Hematopoietic multipotent progenitor cell treated with erythropoietin and hydrocortisone succinate and interleukin-3 and kit ligand, for 17 days (in vitro differentiated cells): Measurements from ENCODE around the gene RAB23.

ENCODE experiments used
- DNase-seq: peaks from one replicate; pipeline ENCODE4 v3.0.0-alpha.2; 2015; ENCODE audit warnings: low spot score

RAB23 gene

DNA sequence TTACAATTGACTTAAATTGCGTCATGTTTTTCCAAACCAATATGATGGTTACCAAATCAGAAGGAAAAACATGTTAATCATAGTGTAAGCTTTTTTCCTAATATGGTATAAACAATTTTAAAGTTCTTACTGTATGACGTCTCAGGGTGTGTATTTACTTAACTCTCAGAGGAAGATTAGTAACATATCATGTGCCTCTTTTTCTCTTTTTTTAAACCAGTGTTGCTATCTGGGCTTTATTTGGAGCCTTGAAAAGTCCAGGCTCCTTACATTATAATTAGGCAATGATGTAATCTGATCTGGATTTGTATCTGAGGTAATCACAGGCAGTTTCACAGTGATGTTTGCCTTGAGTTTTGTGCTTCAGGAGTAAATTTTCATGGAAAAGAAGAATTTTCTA lies 20.4 kb upstream of the RAB23 start:
- no peak for DNase-seq

- no peak for DNase-seq
These were observed 4.1 kb upstream of the RAB23 start for GRCh38 chr6:57226221-57226620.

DNA sequence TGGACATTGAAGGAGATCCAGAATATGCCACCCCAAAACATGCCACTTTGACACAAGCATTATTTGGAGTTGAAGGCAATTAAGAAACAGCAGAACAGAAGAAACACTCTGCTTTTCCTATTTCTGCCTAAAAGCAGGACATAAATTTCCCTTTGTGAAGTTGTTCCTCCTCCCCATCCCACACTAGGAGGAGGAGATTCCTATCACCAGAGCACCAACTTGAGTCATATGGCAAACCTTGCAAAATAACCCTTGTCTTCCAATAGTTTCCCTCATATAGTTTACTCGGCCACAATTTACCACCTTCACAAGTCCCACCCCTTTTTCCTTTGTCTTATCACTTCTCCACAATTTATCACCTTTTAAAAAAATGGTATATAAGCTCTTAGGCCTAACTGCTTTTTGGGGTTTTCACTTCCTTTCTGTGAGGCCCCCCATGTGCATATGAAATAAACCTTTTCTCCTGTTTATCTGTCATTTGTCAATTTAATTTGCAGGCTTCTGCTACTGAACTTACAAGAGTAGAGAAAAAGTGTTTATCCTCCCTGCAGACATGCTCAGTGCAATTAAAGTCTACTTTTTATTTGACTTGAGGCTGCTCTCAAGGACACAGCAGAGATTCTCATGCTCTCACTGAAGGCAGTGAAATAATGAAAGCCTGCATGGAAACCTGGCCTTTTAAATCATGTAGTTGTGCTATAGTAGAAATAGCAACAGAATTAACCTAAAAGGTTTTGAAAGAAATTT lies 2.8 kb upstream of the RAB23 start:
- DNase-seq = no peak

DNA sequence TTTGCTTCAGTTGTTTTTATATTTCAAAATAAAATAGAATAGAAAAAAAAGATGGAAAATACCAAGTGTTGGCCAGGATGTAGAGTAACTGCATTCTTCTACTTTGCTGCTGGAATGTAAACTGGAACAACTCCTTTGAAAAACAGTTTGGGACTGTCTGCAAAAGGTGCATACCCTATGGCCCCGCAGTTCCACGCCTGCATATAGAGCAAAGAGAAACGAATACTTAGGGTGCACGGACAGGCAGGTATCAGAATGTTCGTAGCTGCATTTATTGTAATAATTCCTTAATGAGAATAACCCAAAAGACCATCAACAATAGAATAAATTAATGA lies 603 bp upstream of the RAB23 start:
- DNase-seq = no peak

- peak; percentile 21 for DNase-seq
These were observed 744 bp downstream of the RAB23 start for GRCh38 chr6:57221191-57221935.

DNA sequence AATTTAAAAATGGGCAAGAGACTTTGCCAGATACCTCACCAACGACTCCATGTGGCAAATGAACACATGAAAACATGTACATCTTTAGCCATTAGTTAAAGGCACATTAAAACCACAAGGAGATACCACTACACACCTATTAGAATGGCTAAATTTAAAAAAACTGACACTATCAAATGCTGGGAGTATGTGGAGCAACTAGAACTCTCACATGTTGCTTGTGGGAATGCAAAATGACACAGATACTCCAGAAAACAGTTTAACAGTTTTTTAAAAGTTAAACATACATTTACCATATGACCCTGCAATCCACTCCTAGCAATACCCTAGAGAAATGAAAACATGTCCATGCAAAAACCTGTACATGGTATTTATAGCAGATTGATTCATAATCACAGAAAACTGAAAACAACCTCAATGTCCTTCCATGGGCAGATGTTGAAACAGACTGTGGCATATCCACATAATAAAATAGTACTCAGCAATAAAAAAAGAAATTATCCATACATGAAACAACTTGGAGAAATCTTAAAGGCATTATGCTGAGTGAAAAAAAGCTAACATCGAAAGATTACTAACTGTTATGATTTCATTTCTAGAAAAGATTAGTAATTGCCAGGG lies 1.9 kb downstream of the RAB23 start:
- DNase-seq = no peak

DNA sequence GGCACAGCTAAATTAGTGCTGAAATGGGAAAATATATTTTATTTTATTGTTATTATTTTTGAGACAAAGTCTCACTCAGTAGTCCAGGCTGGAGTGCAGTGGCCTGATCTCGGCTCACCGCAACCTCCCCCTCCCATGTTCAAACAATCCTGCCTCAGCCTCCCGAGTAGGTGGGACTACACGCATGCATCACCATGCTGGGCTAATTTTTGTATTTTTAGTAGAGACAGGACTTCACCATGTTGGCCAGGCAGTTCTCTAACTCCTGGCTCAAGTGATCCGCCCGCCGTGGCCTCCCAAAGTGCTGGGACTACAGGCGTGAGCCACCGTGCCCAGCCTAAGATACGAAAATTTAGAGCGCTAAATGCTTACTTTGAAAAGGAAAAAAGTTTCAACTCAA lies 4.8 kb downstream of the RAB23 start:
- DNase-seq = no peak

DNA sequence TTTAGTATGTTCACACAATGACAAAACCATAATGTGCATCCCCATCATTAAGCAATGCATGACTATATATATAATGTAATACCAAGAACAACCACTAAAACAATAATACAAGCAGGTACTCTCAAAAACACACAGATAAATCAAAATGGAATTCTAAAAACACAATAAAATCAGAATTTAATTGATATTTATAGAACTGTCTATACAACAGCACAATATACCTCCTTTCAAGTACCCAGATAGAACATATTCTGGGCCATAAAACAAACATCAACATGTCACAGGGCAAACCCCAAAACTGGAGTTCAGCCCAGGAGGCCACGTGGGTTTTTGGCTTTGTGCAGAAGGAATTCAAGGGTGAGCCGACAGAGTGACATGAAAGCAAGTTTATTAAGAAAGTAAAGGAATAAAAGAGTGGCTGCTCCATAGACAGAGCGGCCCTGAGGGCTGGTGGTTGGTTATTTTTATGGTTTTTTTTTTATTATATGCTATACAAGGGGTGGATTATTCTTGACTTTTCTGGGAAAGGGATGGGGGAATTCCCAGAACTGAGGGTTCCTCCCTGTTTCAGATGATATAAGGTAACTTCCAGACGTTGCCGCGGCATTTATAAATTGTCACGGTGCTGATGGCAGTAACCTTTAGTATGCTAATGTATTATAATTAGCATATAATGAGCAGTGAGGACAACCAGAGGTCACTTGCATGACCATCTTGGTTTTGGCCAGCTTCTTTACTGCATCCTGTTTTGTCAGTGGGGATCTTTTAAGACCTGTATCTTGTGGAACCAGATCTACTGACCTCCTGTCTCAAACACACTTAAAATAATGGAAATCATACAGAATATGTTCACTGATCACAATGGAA lies 5.6 kb downstream of the RAB23 start:
- no peak for DNase-seq

- no peak for DNase-seq
These were observed 6.8 kb downstream of the RAB23 start for GRCh38 chr6:57215260-57215659.

- no peak for DNase-seq
These were observed 12.0 kb downstream of the RAB23 start for GRCh38 chr6:57210060-57210459.

DNA sequence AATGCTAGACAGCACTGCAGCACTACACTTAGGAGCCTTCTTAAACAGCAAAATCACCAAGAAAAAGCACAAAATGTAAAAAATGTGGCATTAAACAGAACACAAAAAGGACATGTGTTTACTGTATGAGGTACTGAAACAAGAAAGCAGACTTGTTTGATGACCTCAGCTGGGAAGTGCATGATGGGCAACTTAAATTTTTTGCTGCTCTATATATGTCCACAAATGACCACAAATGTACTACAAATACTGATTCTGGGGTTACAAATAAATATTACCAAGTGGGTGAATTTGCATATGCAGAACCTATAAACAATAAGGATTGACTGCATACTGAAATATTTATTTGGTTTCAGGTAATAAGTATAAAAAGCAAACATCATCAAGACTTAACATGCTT lies 13.1 kb downstream of the RAB23 start:
- no peak for DNase-seq

DNA sequence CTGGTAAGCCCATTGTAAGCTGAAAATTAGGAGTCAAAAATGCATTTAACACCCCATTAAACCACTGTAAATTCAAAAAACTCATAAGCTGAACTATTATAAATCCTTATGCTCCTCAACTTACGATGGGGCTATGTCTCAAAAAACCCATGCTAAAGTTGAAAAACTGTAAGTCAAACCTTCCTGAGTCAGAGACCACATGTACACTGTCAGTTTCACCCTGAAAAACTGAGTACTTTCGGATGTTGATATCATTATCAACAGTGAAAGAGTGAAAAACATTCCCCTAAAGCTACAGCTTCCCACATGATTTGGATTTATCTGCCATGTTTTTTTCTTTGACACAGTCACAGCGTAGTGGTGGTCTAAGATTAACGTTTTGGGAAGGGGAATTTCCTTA lies 14.2 kb downstream of the RAB23 start:
- DNase-seq = no peak

- no peak for DNase-seq
These were observed 15.0 kb downstream of the RAB23 start for GRCh38 chr6:57207141-57207540.

- no peak for DNase-seq
These were observed 16.4 kb downstream of the RAB23 start for GRCh38 chr6:57205550-57206328.

DNA sequence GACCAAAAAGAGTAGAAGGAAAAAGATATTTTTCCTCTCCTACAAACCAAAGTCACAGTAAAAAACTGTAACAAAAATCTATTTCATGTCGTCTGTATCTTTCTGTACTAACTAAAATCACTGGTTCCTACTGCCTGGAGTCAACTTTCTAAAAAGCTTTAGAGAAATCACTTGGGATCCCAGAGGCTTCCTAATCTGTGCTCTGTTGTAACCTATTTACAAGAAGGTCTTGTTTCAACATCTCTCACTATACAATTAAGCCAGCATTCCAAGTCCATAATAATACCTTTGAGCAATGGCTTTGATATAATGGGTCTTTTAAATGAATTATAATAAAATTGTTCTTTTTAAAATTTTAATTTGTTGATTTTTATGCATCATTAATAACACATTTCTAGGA lies 20.4 kb downstream of the RAB23 start:
- no peak for DNase-seq

GRCh38 chr6:57198926-57199636 lies 23.0 kb downstream of the RAB23 start:
- no peak for DNase-seq

GRCh38 chr6:57195457-57195856 lies 26.6 kb downstream of the RAB23 start:
- DNase-seq = no peak

DNA sequence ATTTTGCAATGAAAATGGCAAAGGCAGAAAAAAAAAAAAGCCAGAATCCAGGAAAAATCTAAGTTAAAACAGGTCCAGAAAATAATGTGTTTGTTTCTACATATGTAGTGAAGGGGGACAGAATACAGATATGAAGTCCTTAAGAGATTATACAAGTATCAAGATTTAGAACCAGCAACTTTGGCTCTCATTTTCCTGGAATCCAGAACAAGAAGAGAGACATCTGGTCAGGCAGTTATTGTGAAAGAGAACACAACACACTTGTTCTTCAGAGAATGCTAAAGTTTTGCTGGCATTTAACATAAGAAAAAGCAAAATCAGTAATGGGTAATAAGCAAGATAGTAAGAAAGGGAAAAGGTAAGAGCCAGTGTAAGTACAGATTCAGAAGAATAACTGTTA lies 28.9 kb downstream of the RAB23 start:
- DNase-seq = no peak

DNA sequence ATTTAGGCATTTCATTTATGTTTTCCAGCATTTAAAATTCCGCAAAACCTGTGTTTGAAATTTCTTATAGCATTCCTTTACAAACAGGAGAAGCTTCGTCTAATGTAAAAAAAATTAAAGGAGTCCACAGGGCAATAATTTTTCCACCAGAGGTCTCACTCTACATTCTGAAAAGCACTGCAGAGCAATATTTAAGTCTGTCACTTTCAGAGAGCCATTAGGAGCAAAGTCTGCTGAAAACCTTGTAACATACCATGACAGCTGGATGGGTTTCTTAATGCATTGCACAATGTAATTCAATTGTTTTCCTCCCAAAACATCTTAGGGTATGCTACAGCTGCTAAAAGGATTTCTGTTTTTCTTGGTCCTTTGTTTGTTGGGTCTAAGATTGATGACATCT lies 32.0 kb downstream of the RAB23 start:
- no peak for DNase-seq

DNA sequence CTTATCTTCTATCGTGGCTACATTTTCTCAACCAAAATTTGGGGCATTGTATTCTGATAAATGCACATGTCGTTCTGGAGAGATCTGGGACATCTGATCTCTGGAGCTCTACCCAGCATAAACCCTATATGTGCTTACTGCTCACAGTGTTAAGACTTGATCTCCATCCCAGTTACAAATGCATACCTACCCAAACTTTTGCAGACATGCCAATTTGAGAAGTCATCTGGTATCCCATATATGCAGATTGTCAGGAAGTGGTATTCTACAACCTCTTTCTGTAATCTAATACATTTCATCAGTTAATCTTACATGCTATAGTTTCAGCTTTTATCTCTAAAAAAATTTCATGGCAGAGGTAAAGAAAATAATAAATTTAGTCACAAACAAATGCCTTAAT lies 38.8 kb downstream of the RAB23 start:
- no peak for DNase-seq

GRCh38 chr6:57182017-57182432 lies 40.1 kb downstream of the RAB23 start:
- DNase-seq = no peak
